Mucosa of descending colon (tissue), 3 donors: ENCODE data around the gene SCNM1. TPM values are rescaled to one million over a fixed set of nuclear protein-coding genes. Genes with fewer than 3 reads are reported as not detected.
A peak's percentile ranks its signal among the peaks of the same experiment; 100 is the strongest.
"Not testable (repeated sequence)": the region's sequence is repeated elsewhere in the genome, so short reads cannot be mapped to it uniquely, and the experiment has no call there.

Experiments
- ATAC-seq: fragments of 200-7000 bp; cut with Tn5 transposase; one replicate; pipeline ENCODE4 v1.9.1; 2020; ENCODE audit warnings: mild to moderate bottlenecking, moderate library complexity
- DNase-seq, 3 donors: peaks; one replicate each; pipeline ENCODE4 v3.0.0-alpha.2; 2020
- H3K36me3 ChIP-seq: fragments of 200-600 bp; one replicate; pipeline ENCODE4 v1.8.0; 2021; ENCODE audit warnings: low read depth, mild to moderate bottlenecking
- H3K4me1 ChIP-seq: fragments of 200-600 bp; one replicate; pipeline ENCODE4 v1.8.0; 2021; ENCODE audit warnings: low read depth, mild to moderate bottlenecking
- H3K4me3 ChIP-seq: fragments of 200-600 bp; one replicate; pipeline ENCODE4 v1.8.0; 2021; ENCODE audit warnings: mild to moderate bottlenecking
- H3K9me3 ChIP-seq: fragments of 200-600 bp; one replicate; pipeline ENCODE4 v1.8.0; 2021; ENCODE audit warnings: mild to moderate bottlenecking
- intact Hi-C, 2 donors: fragments of 100-400 bp; cut with DNase I in 1 of 2; cut with micrococcal nuclease in 1 of 2; formaldehyde crosslinking; loops; one replicate each; pipeline versions ENCODE4 v1.11.0 to v1.11.1; 2022; cut with DNase I, micrococcal nuclease
- total RNA-seq, 3 donors: library from RNA; stranded (reverse); fragmentation: NEBNext Ultra II Directional in 2 of 3; extraction: Animal tissue kit (Norgen Biotek cat#: 25700) in 2 of 3; gene quantifications; one replicate each; pipeline versions ENCODE4 v1.2.1 to v1.2.4, GENCODE V29; 2021 to 2023
- TF ChIP-seq, protein P1 (sequence below): fragments of 200-600 bp; IDR thresholded peaks from one replicate; pipeline ENCODE4 v1.8.0; 2022; ENCODE audit warnings: antibody characterized with exemption, mild to moderate bottlenecking
- donor health status: DM: no; HTN: no; CAD: no; lungs with moderate emphysema.
- donor health status: DM: no; HTN: no; CAD: no.
- donor health status: DM: no; HTN: yes; CAD: no.

SCNM1 gene
- total RNA-seq, 3 donors from 2014 or later: 27.9 to 37.8 (median 28.1) TPM

DNA sequence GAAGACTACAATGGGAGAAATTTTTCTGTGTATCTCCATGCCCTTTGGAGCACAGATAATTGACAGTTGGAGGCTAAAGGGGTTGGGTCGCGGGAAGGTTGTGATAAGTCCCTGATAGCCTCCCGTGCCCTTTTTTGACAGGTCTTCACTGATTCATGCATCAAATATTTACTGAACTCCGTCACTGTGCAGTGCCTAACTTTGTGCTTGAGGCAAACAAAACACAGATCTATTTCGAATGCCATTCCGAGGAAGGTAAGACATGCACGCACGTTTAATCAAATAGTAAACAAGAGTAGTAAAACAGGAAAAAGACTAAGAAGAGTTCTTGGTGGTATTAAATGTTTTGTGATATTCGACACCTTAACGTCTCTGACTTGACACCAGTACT lies 31.9 kb downstream of the SCNM1 start:
- ATAC-seq (peak; percentile 4), DNase-seq (peak in 1 of 3 donors; percentile 32)
- intact Hi-C loops: loop anchor here in 1 of 2 donors (5.0 kb wide), 1 partner anchor 54 kb away; the partner anchor contains the start of gene PSMD4
- H3K4me1 ChIP-seq: peaks cover 27% of the 10 kb centered on the region
- TF ChIP-seq, protein P1, sequence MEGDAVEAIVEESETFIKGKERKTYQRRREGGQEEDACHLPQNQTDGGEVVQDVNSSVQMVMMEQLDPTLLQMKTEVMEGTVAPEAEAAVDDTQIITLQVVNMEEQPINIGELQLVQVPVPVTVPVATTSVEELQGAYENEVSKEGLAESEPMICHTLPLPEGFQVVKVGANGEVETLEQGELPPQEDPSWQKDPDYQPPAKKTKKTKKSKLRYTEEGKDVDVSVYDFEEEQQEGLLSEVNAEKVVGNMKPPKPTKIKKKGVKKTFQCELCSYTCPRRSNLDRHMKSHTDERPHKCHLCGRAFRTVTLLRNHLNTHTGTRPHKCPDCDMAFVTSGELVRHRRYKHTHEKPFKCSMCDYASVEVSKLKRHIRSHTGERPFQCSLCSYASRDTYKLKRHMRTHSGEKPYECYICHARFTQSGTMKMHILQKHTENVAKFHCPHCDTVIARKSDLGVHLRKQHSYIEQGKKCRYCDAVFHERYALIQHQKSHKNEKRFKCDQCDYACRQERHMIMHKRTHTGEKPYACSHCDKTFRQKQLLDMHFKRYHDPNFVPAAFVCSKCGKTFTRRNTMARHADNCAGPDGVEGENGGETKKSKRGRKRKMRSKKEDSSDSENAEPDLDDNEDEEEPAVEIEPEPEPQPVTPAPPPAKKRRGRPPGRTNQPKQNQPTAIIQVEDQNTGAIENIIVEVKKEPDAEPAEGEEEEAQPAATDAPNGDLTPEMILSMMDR: no peak
- H3K4me3 ChIP-seq: no peak overlapping the region
- no peaks in the 10 kb centered on the region for H3K36me3 ChIP-seq
- no peaks in the 10 kb centered on the region for H3K9me3 ChIP-seq

DNA sequence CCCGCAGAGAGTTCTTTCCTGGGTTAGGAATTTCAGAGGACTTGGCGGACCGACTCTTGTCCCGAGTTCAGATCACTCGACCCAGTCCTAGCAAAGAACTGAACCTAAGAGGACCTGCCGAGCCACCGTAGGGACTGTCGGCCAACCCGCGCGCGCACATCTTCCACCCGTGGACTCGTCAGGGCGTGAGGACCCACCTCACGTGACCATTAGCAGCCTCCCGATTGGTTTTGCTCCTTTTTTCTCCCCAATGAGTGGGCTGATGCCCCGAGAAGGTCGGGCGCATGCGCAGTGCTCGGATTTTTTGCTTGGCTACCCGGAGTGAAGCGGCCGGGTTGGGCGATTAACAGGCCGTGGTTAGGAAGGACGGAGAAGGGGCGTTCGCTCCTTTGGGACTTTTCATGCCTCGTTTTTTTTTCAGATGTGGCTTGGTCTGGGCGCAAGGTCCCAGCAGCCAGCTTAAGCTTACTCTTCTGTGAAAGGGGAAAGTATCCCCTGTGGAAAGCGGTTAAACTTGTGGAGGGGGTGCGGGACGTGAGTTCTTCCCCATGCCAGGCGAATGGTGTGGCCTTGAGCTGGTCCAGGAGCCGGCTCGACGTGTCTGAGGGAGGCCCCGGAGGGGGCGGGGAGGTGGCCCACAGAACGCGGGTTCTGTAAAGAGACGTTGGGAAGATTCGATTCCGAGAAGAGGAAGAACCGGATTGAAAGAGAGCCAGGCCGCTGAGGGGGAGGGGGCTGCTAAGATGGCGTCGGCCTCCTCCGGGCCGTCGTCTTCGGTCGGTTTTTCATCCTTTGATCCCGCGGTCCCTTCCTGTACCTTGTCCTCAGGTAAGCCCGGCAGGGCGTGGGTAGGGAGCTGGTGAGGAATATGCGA lies 32.5 kb downstream of the SCNM1 start, which contains the start of gene PIP5K1A:
PIP5K1A (plus strand) TSS at position 299 of the 874 bp plus-strand sequence; CDS start at position 744, 445 bp downstream.
- intact Hi-C loops: loop anchor here in 1 of 2 donors (5.0 kb wide), 1 partner anchor 54 kb away; the partner anchor contains the start of gene PSMD4
- Histone ChIP-seq H3K4me3 (peak within 1 kb of the TSS; percentile 58), H3K4me1 (peaks cover 27% of the 10 kb centered on the region), H3K9me3 (no peaks in the 10 kb centered on the region), H3K36me3 (no peaks in the 10 kb centered on the region)
- peak; percentile 98 to 99 (median 98) for DNase-seq
- TF ChIP-seq, protein P1: peak; percentile 16
- peak; percentile 86 for ATAC-seq

DNA sequence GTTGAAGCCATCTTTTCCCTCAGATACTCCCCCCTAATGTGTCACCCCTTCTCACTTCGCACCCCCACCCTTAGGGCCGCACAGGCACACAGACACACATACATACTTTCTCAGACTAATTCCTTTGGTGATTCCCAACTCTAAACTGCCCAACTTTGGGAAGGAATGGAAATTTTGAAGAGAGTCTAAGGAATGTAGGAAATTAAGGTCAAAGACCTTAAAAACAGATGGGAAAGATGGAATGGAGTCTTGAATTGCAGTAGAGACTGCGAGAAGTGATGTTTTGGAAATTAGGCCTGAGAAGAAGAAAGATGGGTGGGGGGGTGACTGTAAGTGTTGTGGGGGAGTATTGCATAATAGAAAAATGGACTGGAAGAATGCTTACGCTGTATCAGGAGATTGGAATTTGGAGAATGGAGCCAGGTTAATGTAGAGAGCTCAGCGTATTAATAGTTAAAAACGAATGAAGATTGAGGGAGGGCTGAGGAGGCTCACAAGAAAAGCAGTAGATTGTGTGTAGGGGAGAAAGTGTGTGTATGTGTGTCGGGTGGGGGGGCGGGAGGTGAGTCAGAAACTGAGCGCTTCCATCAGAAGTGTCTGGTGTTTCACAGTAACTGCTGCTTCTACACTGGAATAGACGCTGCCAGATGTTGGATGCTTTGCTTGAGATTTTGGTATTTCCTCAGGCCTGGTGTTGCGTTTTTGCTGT lies 34.1 kb downstream of the SCNM1 start:
- H3K4me3 ChIP-seq: no peak overlapping the region
- ATAC-seq (no peak), DNase-seq (no peak)
- no peaks in the 10 kb centered on the region for H3K36me3 ChIP-seq
- H3K4me1 ChIP-seq: peaks cover 27% of the 10 kb centered on the region
- no peaks in the 10 kb centered on the region for H3K9me3 ChIP-seq
- TF ChIP-seq, protein P1: no peak
- intact Hi-C loops: loop anchor here in 1 of 2 donors (5.0 kb wide), 1 partner anchor 52 kb away; the partner anchor contains the start of gene PSMD4

DNA sequence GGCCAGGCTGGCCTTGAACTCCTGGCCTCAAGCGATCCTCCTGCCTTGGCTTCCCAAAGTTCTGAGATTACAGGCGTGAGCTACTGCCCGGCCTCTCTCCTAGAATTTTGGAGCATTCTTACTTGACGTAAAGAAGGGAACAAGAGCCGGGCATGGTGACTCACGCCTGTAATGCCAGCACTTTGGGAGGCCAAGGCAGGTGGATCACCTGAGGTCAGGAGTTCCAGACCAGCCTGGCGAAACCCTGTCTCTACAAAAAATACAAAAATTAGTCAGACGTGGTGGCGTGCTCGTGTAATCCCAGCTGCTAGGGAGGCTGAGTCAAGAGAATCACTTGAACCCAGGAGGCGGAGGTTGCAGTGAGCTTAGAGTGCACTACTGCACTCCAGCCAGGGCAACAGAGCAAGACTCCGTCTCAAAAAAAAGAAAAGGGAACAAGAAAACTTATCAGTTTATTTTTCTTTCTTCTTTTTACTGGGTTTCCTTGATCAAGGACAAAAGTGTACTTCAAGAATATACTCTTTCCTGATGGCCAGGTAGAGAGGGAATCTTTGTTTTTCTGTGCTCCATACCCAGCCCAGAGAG lies 39.5 kb downstream of the SCNM1 start:
- peaks cover 16% of the 10 kb centered on the region for H3K4me1 ChIP-seq
- intact Hi-C loops, DNase-seq, ATAC-seq, H3K36me3 ChIP-seq, H3K9me3 ChIP-seq, H3K4me3 ChIP-seq: not testable (repeated sequence)

DNA sequence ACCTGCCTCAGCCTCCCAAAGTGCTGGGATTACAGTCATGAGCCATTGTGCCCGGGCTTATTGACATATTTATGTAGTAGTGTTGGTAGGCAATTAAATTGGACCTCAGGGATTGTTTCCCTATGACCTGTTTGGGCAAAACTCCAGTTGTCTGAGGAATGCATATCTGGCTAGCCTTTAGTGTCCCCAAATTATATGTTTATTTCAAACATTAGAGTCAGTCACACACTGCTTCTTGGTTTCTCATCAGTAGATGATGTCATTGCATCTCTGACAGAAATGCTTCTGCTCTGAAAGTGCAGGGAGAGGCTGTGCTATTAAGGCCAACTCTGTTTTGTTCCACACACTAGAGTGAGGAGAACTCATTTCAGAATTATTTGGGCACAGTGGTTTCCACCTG lies 44.9 kb downstream of the SCNM1 start:
- intact Hi-C loops: no loop called here
- Histone ChIP-seq H3K4me3 (no peak overlapping the region), H3K36me3 (peaks cover 4% of the 10 kb centered on the region), H3K9me3 (no peaks in the 10 kb centered on the region), H3K4me1 (no peaks in the 10 kb centered on the region)
- ATAC-seq (no peak), DNase-seq (no peak)
- TF ChIP-seq, protein P1: no peak
